Gastrocnemius medialis (tissue), 4 donors: Measurements from ENCODE around the gene DPP7.

Experiments used
- CTCF ChIP-seq, 5 experiments: fragments of 450-650 bp in 3 of 5; fragments of 200-600 bp in 2 of 5; sonication (generic) in 2 of 5; IDR thresholded peaks in 4 of 5; conservative IDR thresholded peaks in 1 of 5; 1 replicate in 4 of 5; 2 replicates in 1 of 5; pipeline ENCODE4 v1.5.1; 2016 to 2019; ENCODE audit warnings: antibody characterized with exemption in 5 of 5, mild to moderate bottlenecking in 3 of 5, moderate library complexity in 3 of 5
- POLR2A ChIP-seq, 2 donors: fragments of 450-650 bp; IDR thresholded peaks; one replicate each; pipeline ENCODE4 v1.6.1; 2017; ENCODE audit warnings: antibody characterized with exemption in 2 of 2, mild to moderate bottlenecking in 2 of 2, moderate library complexity in 2 of 2

- TF ChIP-seq POLR2A (IDR thresholded peaks at IDR 0.05): no peak
- TF ChIP-seq CTCF (IDR thresholded peaks at IDR 0.05 in 4 of 5, conservative IDR thresholded peaks at IDR 0.05 in 1 of 5): peak; percentile 50 to 83 (median 76)
Observed at GRCh38 chr9:137067860-137068538, 46.5 kb downstream of the DPP7 start.
